HepG2 (cell line): ENCODE measurements around the gene RIPOR1. TPM values are rescaled to one million over a fixed set of nuclear protein-coding genes. Genes with fewer than 3 reads are reported as not detected.

ENCODE experiments used
- HMG20B ChIP-seq: conservative IDR thresholded peaks from 2 replicates; pipeline ENCODE4 v1.6.1; 2016; ENCODE audit warnings: missing genetic modification reagents, missing compliant biosample characterization
- HOXA9 ChIP-seq: sonication (generic); formaldehyde crosslinking; IDR thresholded peaks from 2 replicates; pipeline ENCODE4 v1.8.1; 2022; ENCODE audit warnings: missing genetic modification reagents, mild to moderate bottlenecking, moderate library complexity, borderline replicate concordance
- KDM2A ChIP-seq: sonication (generic); formaldehyde crosslinking; IDR thresholded peaks from 2 replicates; pipeline ENCODE4 v1.4.0; 2020; ENCODE audit warnings: low read depth, missing genetic modification reagents, borderline replicate concordance
- MEIS1 ChIP-seq: sonication (generic); formaldehyde crosslinking; IDR thresholded peaks from 2 replicates; pipeline ENCODE4 v1.9.0; 2021; ENCODE audit warnings: mild to moderate bottlenecking, missing genetic modification reagents, moderate library complexity, borderline replicate concordance
- ONECUT2 ChIP-seq: sonication (generic); formaldehyde crosslinking; IDR thresholded peaks from 2 replicates; pipeline ENCODE4 v1.4.0; 2020; ENCODE audit warnings: missing genetic modification reagents
- POLR2AphosphoS2 ChIP-seq: IDR thresholded peaks from 2 replicates; pipeline ENCODE4 v1.6.1; 2011; ENCODE audit warnings: low read depth, low read length, improper control_type of control experiment
- PTBP1 ChIP-seq: fragments of 200-400 bp; formaldehyde crosslinking; IDR thresholded peaks from 2 replicates; pipeline ENCODE4 v1.6.1; 2018; ENCODE audit warnings: low read length, low read depth; ENCODE audit not compliant: poor library complexity, severe bottlenecking
- SNAI1 ChIP-seq: sonication (generic); formaldehyde crosslinking; IDR thresholded peaks from 2 replicates; pipeline ENCODE4 v1.5.0; 2020; ENCODE audit warnings: mild to moderate bottlenecking, missing genetic modification reagents, borderline replicate concordance
- SNAPC5 ChIP-seq: sonication (generic); formaldehyde crosslinking; IDR thresholded peaks from 2 replicates; pipeline ENCODE4 v1.8.1; 2023; ENCODE audit warnings: mild to moderate bottlenecking, missing genetic modification reagents, borderline replicate concordance
- SP2 ChIP-seq: sonication (generic); formaldehyde crosslinking; IDR thresholded peaks from 2 replicates; pipeline ENCODE4 v1.5.1; 2020; ENCODE audit warnings: mild to moderate bottlenecking, missing genetic modification reagents
- TOPORS ChIP-seq: sonication (generic); formaldehyde crosslinking; IDR thresholded peaks from 2 replicates; pipeline ENCODE4 v1.8.0; 2023; ENCODE audit warnings: mild to moderate bottlenecking, missing genetic modification reagents
- ZNF10 ChIP-seq: sonication (generic); formaldehyde crosslinking; IDR thresholded peaks from 2 replicates; pipeline ENCODE4 v1.4.0; 2020; ENCODE audit warnings: mild to moderate bottlenecking, low read depth, missing genetic modification reagents, borderline replicate concordance
- ZNF274 ChIP-seq: sonication (generic); formaldehyde crosslinking; IDR thresholded peaks from 2 replicates; pipeline ENCODE4 v1.5.1; 2020; ENCODE audit warnings: mild to moderate bottlenecking, missing genetic modification reagents
- ZNF737 ChIP-seq: sonication (generic); formaldehyde crosslinking; IDR thresholded peaks from 2 replicates; pipeline ENCODE4 v1.5.0; 2020; ENCODE audit warnings: missing genetic modification reagents, mild to moderate bottlenecking, borderline replicate concordance
- ZNF773 ChIP-seq: sonication (generic); formaldehyde crosslinking; IDR thresholded peaks from 2 replicates; pipeline ENCODE4 v1.4.0; 2020; ENCODE audit warnings: missing genetic modification reagents, borderline replicate concordance
- ZSCAN30 ChIP-seq: sonication (generic); formaldehyde crosslinking; IDR thresholded peaks from 2 replicates; pipeline ENCODE4 v1.5.0; 2020; ENCODE audit warnings: mild to moderate bottlenecking, missing genetic modification reagents
- polyA plus RNA-seq, 8 experiments: library from polyadenylated mRNA; depleted of rRNA in 3 of 8; stranded (reverse) in 7 of 8; unstranded in 1 of 8; fragments of >200 nt; fragmentation: Illumina TruSeq in 4 of 8; extraction: Trizol in 4 of 8; gene quantifications; 2 replicates each; pipeline versions ENCODE4 v1.2.1 to v1.2.3, GENCODE V29; 2011 to 2016; ENCODE audit warnings: low read depth in 4 of 8, missing spikeins in 1 of 8, mixed read lengths in 1 of 8; ENCODE audit not compliant: insufficient read depth in 1 of 8
- total RNA-seq, 5 experiments: library from RNA; depleted of rRNA; stranded (reverse); fragments of >200 nt; fragmentation: Illumina TruSeq; extraction: Trizol; gene quantifications; 2 replicates each; pipeline ENCODE4 v1.2.3, GENCODE V29; 2016; ENCODE audit warnings: low read depth in 1 of 5
- TF ChIP-seq, protein P1 (sequence below): sonication (generic); formaldehyde crosslinking; conservative IDR thresholded peaks from 2 replicates; pipeline ENCODE4 v1.8.0; 2022; ENCODE audit warnings: mild to moderate bottlenecking, moderate library complexity, missing genetic modification reagents
- TF ChIP-seq, protein P2 (sequence below): sonication (generic); formaldehyde crosslinking; IDR thresholded peaks from 2 replicates; pipeline ENCODE4 v1.4.0; 2020; ENCODE audit warnings: missing genetic modification reagents
- TF ChIP-seq, protein P3 (sequence below): sonication (generic); formaldehyde crosslinking; IDR thresholded peaks from 2 replicates; pipeline ENCODE4 v1.4.0; 2020; ENCODE audit warnings: missing genetic modification reagents

Gene RIPOR1
- total and polyA plus RNA-seq, 2 of the 13 experiments (the other 11 are each of a cell fraction or from before 2014, with no cell fraction given): 4.6 to 8.1 TPM

- TF ChIP-seq, protein P1, sequence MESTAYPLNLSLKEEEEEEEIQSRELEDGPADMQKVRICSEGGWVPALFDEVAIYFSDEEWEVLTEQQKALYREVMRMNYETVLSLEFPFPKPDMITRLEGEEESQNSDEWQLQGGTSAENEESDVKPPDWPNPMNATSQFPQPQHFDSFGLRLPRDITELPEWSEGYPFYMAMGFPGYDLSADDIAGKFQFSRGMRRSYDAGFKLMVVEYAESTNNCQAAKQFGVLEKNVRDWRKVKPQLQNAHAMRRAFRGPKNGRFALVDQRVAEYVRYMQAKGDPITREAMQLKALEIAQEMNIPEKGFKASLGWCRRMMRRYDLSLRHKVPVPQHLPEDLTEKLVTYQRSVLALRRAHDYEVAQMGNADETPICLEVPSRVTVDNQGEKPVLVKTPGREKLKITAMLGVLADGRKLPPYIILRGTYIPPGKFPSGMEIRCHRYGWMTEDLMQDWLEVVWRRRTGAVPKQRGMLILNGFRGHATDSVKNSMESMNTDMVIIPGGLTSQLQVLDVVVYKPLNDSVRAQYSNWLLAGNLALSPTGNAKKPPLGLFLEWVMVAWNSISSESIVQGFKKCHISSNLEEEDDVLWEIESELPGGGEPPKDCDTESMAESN (CRISPR knock-in tag): peak; percentile 74
- TF ChIP-seq SNAI1 (CRISPR knock-in tag) (no peak; the same call in 1 of the 2 replicates), ZSCAN30 (CRISPR knock-in tag) (peak; percentile 92), ZNF274 (CRISPR knock-in tag) (peak; percentile 74; the same call in 1 of the 2 replicates), PTBP1 (peak; percentile 4), SNAPC5 (CRISPR knock-in tag) (no peak), MEIS1 (CRISPR knock-in tag) (peak; percentile 96), KDM2A (CRISPR knock-in tag) (peak; percentile 94), ZNF737 (CRISPR knock-in tag) (no peak), TOPORS (CRISPR knock-in tag) (peak; percentile 97), HMG20B (CRISPR knock-in tag) (0 out of 2 replicates have a peak, but pooled peaks have one; percentile 53), ZNF773 (CRISPR knock-in tag) (0 out of 2 replicates have a peak, but pooled peaks have one; percentile 19), SP2 (CRISPR knock-in tag) (peak; percentile 62; the same call in 1 of the 2 replicates), POLR2AphosphoS2 (peak; percentile 36; the same call in 1 of the 2 replicates), HOXA9 (CRISPR knock-in tag) (no peak), ONECUT2 (CRISPR knock-in tag) (no peak), ZNF10 (CRISPR knock-in tag) (no peak)
- TF ChIP-seq, protein P2, sequence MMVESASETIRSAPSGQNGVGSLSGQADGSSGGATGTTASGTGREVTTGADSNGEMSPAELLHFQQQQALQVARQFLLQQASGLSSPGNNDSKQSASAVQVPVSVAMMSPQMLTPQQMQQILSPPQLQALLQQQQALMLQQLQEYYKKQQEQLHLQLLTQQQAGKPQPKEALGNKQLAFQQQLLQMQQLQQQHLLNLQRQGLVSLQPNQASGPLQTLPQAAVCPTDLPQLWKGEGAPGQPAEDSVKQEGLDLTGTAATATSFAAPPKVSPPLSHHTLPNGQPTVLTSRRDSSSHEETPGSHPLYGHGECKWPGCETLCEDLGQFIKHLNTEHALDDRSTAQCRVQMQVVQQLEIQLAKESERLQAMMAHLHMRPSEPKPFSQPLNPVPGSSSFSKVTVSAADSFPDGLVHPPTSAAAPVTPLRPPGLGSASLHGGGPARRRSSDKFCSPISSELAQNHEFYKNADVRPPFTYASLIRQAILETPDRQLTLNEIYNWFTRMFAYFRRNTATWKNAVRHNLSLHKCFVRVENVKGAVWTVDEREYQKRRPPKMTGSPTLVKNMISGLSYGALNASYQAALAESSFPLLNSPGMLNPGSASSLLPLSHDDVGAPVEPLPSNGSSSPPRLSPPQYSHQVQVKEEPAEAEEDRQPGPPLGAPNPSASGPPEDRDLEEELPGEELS (CRISPR knock-in tag): peak; percentile 64
- TF ChIP-seq, protein P3, sequence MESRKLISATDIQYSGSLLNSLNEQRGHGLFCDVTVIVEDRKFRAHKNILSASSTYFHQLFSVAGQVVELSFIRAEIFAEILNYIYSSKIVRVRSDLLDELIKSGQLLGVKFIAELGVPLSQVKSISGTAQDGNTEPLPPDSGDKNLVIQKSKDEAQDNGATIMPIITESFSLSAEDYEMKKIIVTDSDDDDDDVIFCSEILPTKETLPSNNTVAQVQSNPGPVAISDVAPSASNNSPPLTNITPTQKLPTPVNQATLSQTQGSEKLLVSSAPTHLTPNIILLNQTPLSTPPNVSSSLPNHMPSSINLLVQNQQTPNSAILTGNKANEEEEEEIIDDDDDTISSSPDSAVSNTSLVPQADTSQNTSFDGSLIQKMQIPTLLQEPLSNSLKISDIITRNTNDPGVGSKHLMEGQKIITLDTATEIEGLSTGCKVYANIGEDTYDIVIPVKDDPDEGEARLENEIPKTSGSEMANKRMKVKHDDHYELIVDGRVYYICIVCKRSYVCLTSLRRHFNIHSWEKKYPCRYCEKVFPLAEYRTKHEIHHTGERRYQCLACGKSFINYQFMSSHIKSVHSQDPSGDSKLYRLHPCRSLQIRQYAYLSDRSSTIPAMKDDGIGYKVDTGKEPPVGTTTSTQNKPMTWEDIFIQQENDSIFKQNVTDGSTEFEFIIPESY (CRISPR knock-in tag): peak; percentile 52; the same call in 1 of the 2 replicates
These were observed 47.6 kb upstream of the RIPOR1 start, which contains the start of gene ATP6V0D1 (continued) for GRCh38 chr16:67480833-67481560.
